B cell (primary cell): Measurements from ENCODE around the gene SHB.

ENCODE experiments used
- CTCF ChIP-seq: fragments of 200-600 bp; IDR thresholded peaks from one replicate; pipeline ENCODE4 v1.8.0; 2022; ENCODE audit warnings: antibody characterized with exemption, mild to moderate bottlenecking
- EZH2 ChIP-seq: IDR thresholded peaks from 2 replicates; pipeline ENCODE4 v1.6.1; 2012; ENCODE audit warnings: borderline replicate concordance, low read depth, mild to moderate bottlenecking, moderate library complexity, low read length; ENCODE audit not compliant: insufficient read depth, poor library complexity, severe bottlenecking

GRCh38 chr9:37918665-37919170 is 150.3 kb downstream of the SHB start:
- TF ChIP-seq CTCF (no peak), EZH2 (no peak)
